ENCODE results near the gene PDPR. TPM values are rescaled to one million over a fixed set of nuclear protein-coding genes. Genes with fewer than 3 reads are reported as not detected.
"Not testable (repeated sequence)": the region's sequence is repeated elsewhere in the genome, so short reads cannot be mapped to it uniquely, and the experiment has no call there.

PDPR gene
- polyA plus RNA-seq, 3 donors from 2014 or later = 1.9 to 17.0 (median 5.2) TPM

DNA sequence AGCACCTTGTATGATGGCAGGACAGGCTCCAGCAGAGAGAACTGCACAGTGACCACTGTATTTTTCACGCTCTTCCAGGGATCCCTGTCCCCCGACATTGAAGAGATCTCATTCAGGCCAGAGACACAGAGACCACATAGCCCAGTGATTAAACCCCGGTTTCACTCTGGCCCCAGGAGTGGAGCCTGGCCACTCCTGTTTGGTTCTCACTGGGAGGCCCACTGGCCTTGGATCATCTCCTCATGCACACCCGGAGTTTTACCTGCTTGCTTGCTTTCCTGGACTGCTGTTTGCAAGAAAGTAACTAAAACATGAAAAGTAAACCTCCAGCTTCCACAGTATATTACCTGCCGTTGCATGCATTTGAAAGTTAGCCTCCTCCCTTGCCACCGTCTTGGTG is 46.3 kb downstream of the PDPR start:
- no peak overlapping the region for H3K27ac Mint-ChIP-seq
- H3K4me3 Mint-ChIP-seq = no peak overlapping the region
- peaks cover 8 to 11% (median 10%) of the 10 kb centered on the region in 3 donors for H3K36me3 Mint-ChIP-seq
- no peaks in the 10 kb centered on the region for H3K27me3 Mint-ChIP-seq (ENCODE audit: low read depth in 3 of 3)
- H3K9me3 Mint-ChIP-seq = no peaks in the 10 kb centered on the region
- peaks cover 3 to 7% of the 10 kb centered on the region in 2 donors for H3K4me1 Mint-ChIP-seq
- DNase-seq = no peak

DNA sequence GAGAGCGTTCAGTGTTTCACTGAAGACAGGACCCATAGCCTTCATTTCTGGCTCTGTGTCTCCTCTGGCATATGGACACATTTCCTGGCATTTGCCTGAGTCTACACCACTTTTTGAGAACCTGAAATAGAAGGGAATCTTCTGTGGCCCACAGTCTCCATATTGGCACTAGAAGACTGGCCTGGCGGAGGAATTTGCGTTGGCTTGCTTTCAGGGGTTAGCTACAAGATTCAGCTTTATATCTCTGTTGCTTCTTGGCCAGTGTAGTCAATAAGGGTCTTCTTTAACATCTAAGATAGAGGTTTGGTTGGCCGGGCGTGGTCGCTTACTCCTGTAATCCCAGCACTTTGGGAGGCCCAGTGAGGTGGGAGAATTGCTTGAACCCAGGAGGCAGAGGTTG is 46.7 kb downstream of the PDPR start:
- peaks cover 8 to 11% (median 9%) of the 10 kb centered on the region in 3 donors for H3K36me3 Mint-ChIP-seq
- peak overlapping the region in 2 of 6 donors; percentile 41 to 43 for H3K27ac Mint-ChIP-seq
- no peak for DNase-seq
- no peak overlapping the region for H3K4me3 Mint-ChIP-seq
- H3K9me3 Mint-ChIP-seq = no peaks in the 10 kb centered on the region
- H3K27me3 Mint-ChIP-seq (ENCODE audit: low read depth in 3 of 3) = no peaks in the 10 kb centered on the region
- H3K4me1 Mint-ChIP-seq = peaks cover 3 to 7% of the 10 kb centered on the region in 2 donors

- no peak for DNase-seq
- Mint-ChIP-seq H3K9me3 (no peaks in the 10 kb centered on the region), H3K36me3 (peaks cover 7 to 11% (median 8%) of the 10 kb centered on the region in 3 donors), H3K4me1 (peaks cover 3 to 7% of the 10 kb centered on the region in 2 donors), H3K4me3 (no peak overlapping the region), H3K27ac (peak overlapping the region in 4 of 6 donors; percentile 43 to 79 (median 69)), H3K27me3 (ENCODE audit: low read depth in 3 of 3) (no peaks in the 10 kb centered on the region)
Measured at GRCh38 chr16:70161350-70161749, 47.2 kb downstream of the PDPR start.

- Mint-ChIP-seq H3K27ac (peak overlapping the region in 4 of 6 donors; percentile 18 to 65 (median 34)), H3K36me3 (peaks cover 4 to 11% (median 8%) of the 10 kb centered on the region in 3 donors), H3K4me1 (peaks cover 3 to 7% of the 10 kb centered on the region in 2 donors), H3K9me3 (no peaks in the 10 kb centered on the region), H3K27me3 (ENCODE audit: low read depth in 3 of 3) (no peaks in the 10 kb centered on the region), H3K4me3 (no peak overlapping the region)
- DNase-seq = no peak
Measured at GRCh38 chr16:70162041-70162451, 47.9 kb downstream of the PDPR start.

DNA sequence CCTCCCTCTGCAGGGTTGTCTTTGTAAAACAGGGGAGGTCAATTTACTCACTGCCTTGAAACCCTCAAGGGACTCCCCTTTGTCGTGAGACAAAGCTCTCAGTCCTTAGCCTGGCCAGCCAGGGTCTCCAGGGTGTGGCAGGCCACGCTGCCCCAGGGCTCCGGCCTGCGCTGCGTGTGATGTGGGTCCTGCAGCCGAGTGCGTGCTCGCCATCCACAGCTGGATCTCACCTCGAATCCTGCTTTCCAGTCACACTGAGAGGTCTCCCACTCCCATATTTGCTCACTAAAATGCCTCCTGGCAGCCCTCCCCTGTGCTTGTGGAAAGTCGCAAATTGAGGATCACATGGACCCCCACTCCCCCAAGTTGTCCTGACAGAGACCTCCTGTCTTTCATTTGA is 49.5 kb downstream of the PDPR start:
- DNase-seq = no peak
- H3K36me3 Mint-ChIP-seq = peaks cover 0 to 11% (median 8%) of the 10 kb centered on the region in 3 donors
- H3K27me3 Mint-ChIP-seq (ENCODE audit: low read depth in 3 of 3) = no peaks in the 10 kb centered on the region
- H3K4me3 Mint-ChIP-seq = no peak overlapping the region
- H3K9me3 Mint-ChIP-seq = no peaks in the 10 kb centered on the region
- H3K27ac Mint-ChIP-seq = peak overlapping the region in 1 of 6 donors; percentile 10
- H3K4me1 Mint-ChIP-seq = peaks cover 3 to 7% of the 10 kb centered on the region in 2 donors

- H3K36me3 Mint-ChIP-seq; H3K9me3 Mint-ChIP-seq; DNase-seq; H3K4me1 Mint-ChIP-seq; H3K27me3 Mint-ChIP-seq (ENCODE audit: low read depth in 3 of 3); H3K4me3 Mint-ChIP-seq; H3K27ac Mint-ChIP-seq: not testable (repeated sequence)
Measured at GRCh38 chr16:70166688-70167087, 52.6 kb downstream of the PDPR start.

- not testable (repeated sequence) for H3K4me3 Mint-ChIP-seq; H3K27me3 Mint-ChIP-seq (ENCODE audit: low read depth in 3 of 3); H3K36me3 Mint-ChIP-seq; H3K9me3 Mint-ChIP-seq; DNase-seq; H3K27ac Mint-ChIP-seq; H3K4me1 Mint-ChIP-seq
Measured at GRCh38 chr16:70173212-70173837, 59.2 kb downstream of the PDPR start, which contains the start of gene CLEC18C. Gene CLEC18C, plus strand, starts transcription at chr16:70173787. Its CDS starts 492 bp downstream, at chr16:70174279.

DNA sequence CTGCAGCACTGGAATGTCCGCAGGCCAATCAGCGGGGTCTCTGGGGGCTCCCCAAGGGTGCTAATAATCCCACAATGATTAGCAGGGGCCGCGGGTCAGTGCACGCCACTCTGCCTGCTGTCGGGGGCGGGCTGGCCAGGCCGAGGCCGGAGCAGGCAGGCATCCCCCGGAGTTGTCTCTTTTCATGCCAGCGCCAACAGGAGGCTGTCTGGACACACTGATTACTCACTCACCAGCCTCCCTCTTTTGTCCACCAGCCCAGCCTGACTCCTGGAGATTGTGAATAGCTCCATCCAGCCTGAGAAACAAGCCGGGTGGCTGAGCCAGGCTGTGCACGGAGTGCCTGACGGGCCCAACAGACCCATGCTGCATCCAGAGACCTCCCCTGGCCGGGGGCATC is 59.8 kb downstream of the PDPR start:
- H3K4me3 Mint-ChIP-seq; H3K9me3 Mint-ChIP-seq; H3K27ac Mint-ChIP-seq; H3K4me1 Mint-ChIP-seq; H3K36me3 Mint-ChIP-seq; DNase-seq; H3K27me3 Mint-ChIP-seq (ENCODE audit: low read depth in 3 of 3): not testable (repeated sequence)

- H3K4me3 Mint-ChIP-seq; H3K27ac Mint-ChIP-seq; H3K4me1 Mint-ChIP-seq; H3K36me3 Mint-ChIP-seq; DNase-seq; H3K9me3 Mint-ChIP-seq; H3K27me3 Mint-ChIP-seq (ENCODE audit: low read depth in 3 of 3): not testable (repeated sequence)
Measured at GRCh38 chr16:70174387-70174932, 60.3 kb downstream of the PDPR start.

- H3K27ac Mint-ChIP-seq; H3K9me3 Mint-ChIP-seq; H3K27me3 Mint-ChIP-seq (ENCODE audit: low read depth in 3 of 3); H3K36me3 Mint-ChIP-seq; H3K4me1 Mint-ChIP-seq: not testable (repeated sequence)
- peak overlapping the region in 1 of 5 donors; percentile 12 for H3K4me3 Mint-ChIP-seq
- DNase-seq = peak in 1 of 3 donors; percentile 8
Measured at GRCh38 chr16:70187858-70188607, 73.9 kb downstream of the PDPR start.

DNA sequence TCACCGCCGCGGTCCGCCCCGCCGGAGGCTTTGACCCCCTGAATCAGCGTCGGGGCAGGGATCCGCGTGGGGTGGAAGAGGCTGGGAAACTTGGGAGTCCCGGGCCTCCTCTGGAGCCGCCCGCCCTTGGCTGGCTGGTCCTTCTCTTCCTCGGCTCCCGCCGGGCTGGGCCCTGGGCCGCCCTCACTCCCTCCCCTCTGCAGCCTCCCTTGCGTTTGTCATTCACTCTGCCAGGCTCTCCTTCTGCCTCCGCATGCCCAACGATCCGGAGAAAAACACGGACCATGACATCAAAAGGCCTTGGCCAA is 74.4 kb downstream of the PDPR start:
- not testable (repeated sequence) for H3K27me3 Mint-ChIP-seq (ENCODE audit: low read depth in 3 of 3); DNase-seq; H3K4me3 Mint-ChIP-seq; H3K9me3 Mint-ChIP-seq; H3K36me3 Mint-ChIP-seq; H3K4me1 Mint-ChIP-seq; H3K27ac Mint-ChIP-seq

DNA sequence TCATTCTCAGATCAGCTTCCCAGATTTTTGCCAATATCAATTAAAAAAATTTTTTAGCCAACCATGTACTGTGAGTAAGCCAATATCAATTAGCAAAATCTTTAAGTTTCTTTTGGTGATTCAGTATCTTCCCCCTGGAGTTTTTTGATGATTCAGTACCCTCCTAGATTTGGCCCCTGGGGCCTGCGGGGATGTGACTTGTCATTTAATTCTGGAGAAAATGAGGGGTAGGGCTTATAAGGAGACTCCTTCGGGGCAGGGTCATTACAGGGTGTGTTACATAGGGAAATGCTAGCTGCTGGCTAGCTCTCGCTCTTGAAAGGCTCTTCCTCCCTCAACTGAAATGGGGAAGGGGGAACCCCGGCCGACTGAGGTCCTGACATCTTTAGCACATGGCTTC is 76.4 kb downstream of the PDPR start:
- H3K9me3 Mint-ChIP-seq; H3K4me3 Mint-ChIP-seq; DNase-seq; H3K27ac Mint-ChIP-seq; H3K27me3 Mint-ChIP-seq (ENCODE audit: low read depth in 3 of 3); H3K4me1 Mint-ChIP-seq; H3K36me3 Mint-ChIP-seq: not testable (repeated sequence)

- not testable (repeated sequence) for DNase-seq; H3K36me3 Mint-ChIP-seq; H3K9me3 Mint-ChIP-seq; H3K27ac Mint-ChIP-seq; H3K27me3 Mint-ChIP-seq (ENCODE audit: low read depth in 3 of 3); H3K4me1 Mint-ChIP-seq; H3K4me3 Mint-ChIP-seq
Measured at GRCh38 chr16:70196683-70197300, 82.7 kb downstream of the PDPR start.

GRCh38 chr16:70197611-70198010 is 83.5 kb downstream of the PDPR start:
- H3K27me3 Mint-ChIP-seq (ENCODE audit: low read depth in 3 of 3); H3K4me1 Mint-ChIP-seq; H3K27ac Mint-ChIP-seq: not testable (repeated sequence)

More at GRCh38 chr16:70197611-70198010, 83.5 kb downstream of the PDPR start:
- not testable (repeated sequence) for H3K4me3 Mint-ChIP-seq, H3K9me3 Mint-ChIP-seq, H3K36me3 Mint-ChIP-seq, DNase-seq

Measured in immature natural killer cell (primary cell).